OCI-M1 (cell line): Measurements from ENCODE around the gene HPX.
A peak's percentile ranks its signal among the peaks of the same experiment; 100 is the strongest.

Source experiments
- DNase-seq: peaks from one replicate; lab custom pipeline; 2025; lab: John Stamatoyannopoulos, UW

The HPX gene

GRCh38 chr11:6389905-6390717 lies 50.7 kb downstream of the HPX start, which contains the start of gene SMPD1:
Gene SMPD1 (plus strand): TSS chr11:6390474. CDS start chr11:6390599, 125 bp downstream.
- peak; percentile 96 for DNase-seq

- peak; percentile 46 for DNase-seq
Measured at GRCh38 chr11:6388748-6389147, 52.0 kb downstream of the HPX start.

- DNase-seq = no peak
Measured at GRCh38 chr11:6387811-6388599, 52.8 kb downstream of the HPX start.

- DNase-seq = no peak
Measured at GRCh38 chr11:6385046-6385777, 55.6 kb downstream of the HPX start.
